Activated CD8-positive, alpha-beta T cell treated with anti-CD3 and anti-CD28 coated beads for 36 hours (primary cell): Measurements from ENCODE around the gene GALNT17. TPM values are rescaled to one million over a fixed set of nuclear protein-coding genes. Genes with fewer than 3 reads are reported as not detected.

Experiments used
- ATAC-seq: fragments of 200-7000 bp; cut with Tn5 transposase; one replicate; pipeline ENCODE4 v1.10.0; 2021; ENCODE audit warnings: mild to moderate bottlenecking, moderate library complexity
- CTCF ChIA-PET: fragments of 350-600 bp; sonication (Branson Sonifier 250); formaldehyde crosslinking; loops from one replicate; lab custom pipeline; 2021; ENCODE audit warnings: antibody characterized with exemption; lab: Charles Lee
- POLR2A ChIA-PET: fragments of 350-600 bp; sonication (Branson Sonifier 250); formaldehyde crosslinking; loops from one replicate; lab custom pipeline; 2021; ENCODE audit warnings: antibody characterized with exemption; lab: Charles Lee
- DNase-seq: peaks from one replicate; pipeline ENCODE4 v3.0.0-alpha.2; 2020
- H3K27ac Mint-ChIP-seq: one replicate; pipeline ENCODE4 v1.8.0; 2021; ENCODE audit warnings: mild to moderate bottlenecking, mixed read lengths
- H3K27me3 Mint-ChIP-seq: one replicate; pipeline ENCODE4 v1.8.0; 2021; ENCODE audit warnings: mixed read lengths
- H3K36me3 Mint-ChIP-seq: one replicate; pipeline ENCODE4 v1.8.0; 2021; ENCODE audit warnings: low read depth, mixed read lengths
- H3K4me1 Mint-ChIP-seq: one replicate; pipeline ENCODE4 v1.8.0; 2021; ENCODE audit warnings: low read depth, mixed read lengths
- H3K4me3 Mint-ChIP-seq: one replicate; pipeline ENCODE4 v1.8.0; 2021; ENCODE audit warnings: mild to moderate bottlenecking, moderate library complexity, mixed read lengths
- H3K9me3 Mint-ChIP-seq: one replicate; pipeline ENCODE4 v1.8.0; 2021; ENCODE audit warnings: mixed read lengths
- CTCF ChIP-seq: fragments of 200-600 bp; IDR thresholded peaks from one replicate; pipeline ENCODE4 v1.8.0; 2022; ENCODE audit warnings: antibody characterized with exemption, mild to moderate bottlenecking
- intact Hi-C: fragments of 100-400 bp; cut with micrococcal nuclease; formaldehyde crosslinking; loops from one replicate; pipeline ENCODE4 v1.10.0; 2022
- total RNA-seq, 2 experiments: library from RNA; stranded (reverse); gene quantifications; one replicate each; pipeline ENCODE4 v1.2.3, GENCODE V29; 2021

Gene GALNT17
- total RNA-seq, 2 experiments from 2014 or later, result not detected

DNA sequence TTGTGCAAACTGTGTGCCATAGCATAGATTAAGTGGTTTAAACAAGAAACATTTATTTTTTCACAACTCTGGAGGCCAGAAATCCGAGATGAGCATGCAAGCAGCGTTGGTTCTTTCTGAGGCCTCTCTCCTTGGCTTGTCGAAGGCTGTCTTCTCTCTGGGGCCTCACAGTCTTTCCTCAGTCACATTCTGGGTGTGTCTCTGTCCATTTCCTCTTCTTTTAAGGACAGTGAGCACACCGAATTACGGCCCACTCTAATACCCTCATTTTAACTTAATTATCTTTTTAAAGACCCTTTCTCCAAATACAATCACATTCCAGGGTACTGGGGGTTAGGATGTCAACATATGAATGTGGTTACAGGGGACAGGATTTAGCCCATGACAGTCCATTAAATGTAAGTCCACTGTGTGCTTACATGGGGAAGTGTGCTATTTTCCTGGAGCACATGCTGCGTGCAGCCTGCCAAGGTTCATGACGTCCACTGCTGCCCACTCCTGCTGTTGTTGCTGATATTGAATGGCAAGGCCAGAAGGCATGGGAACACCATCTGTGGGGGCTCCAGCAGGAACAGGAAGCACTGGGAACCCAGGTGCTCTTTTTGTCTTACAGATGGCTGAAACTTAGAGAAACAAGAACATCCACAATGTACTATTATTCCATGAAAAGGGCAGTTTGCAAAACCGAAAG lies 365.5 kb downstream of the GALNT17 start:
- ATAC-seq, result no peak
- POLR2A ChIA-PET, result no interaction called here
- DNase-seq, result no peak
- H3K9me3 Mint-ChIP-seq, result peaks cover 4% of the 10 kb centered on the region
- H3K36me3 Mint-ChIP-seq, result no peaks in the 10 kb centered on the region
- no peak overlapping the region for H3K4me3 Mint-ChIP-seq
- CTCF ChIA-PET, result no interaction called here
- intact Hi-C loops, result no loop called here
- no peak for TF ChIP-seq CTCF
- no peaks in the 10 kb centered on the region for H3K4me1 Mint-ChIP-seq
- no peak overlapping the region for H3K27ac Mint-ChIP-seq
- H3K27me3 Mint-ChIP-seq, result no peaks in the 10 kb centered on the region

- ChIA-PET CTCF (no interaction called here), POLR2A (no interaction called here)
- H3K4me1 Mint-ChIP-seq, result no peaks in the 10 kb centered on the region
- DNase-seq (no peak), ATAC-seq (no peak)
- no peaks in the 10 kb centered on the region for H3K27me3 Mint-ChIP-seq
- H3K9me3 Mint-ChIP-seq, result peaks cover 4% of the 10 kb centered on the region
- no peak for TF ChIP-seq CTCF
- intact Hi-C loops, result no loop called here
- H3K4me3 Mint-ChIP-seq, result no peak overlapping the region
- H3K27ac Mint-ChIP-seq, result no peak overlapping the region
- no peaks in the 10 kb centered on the region for H3K36me3 Mint-ChIP-seq
Observed at GRCh38 chr7:71498381-71498780, 366.4 kb downstream of the GALNT17 start.

- intact Hi-C loops, result no loop called here
- DNase-seq (no peak), ATAC-seq (no peak)
- Mint-ChIP-seq H3K9me3 (peaks cover 7% of the 10 kb centered on the region), H3K4me3 (no peak overlapping the region), H3K27ac (no peak overlapping the region), H3K27me3 (no peaks in the 10 kb centered on the region), H3K4me1 (no peaks in the 10 kb centered on the region), H3K36me3 (no peaks in the 10 kb centered on the region)
- ChIA-PET POLR2A (no interaction called here), CTCF (no interaction called here)
- TF ChIP-seq CTCF, result no peak
Observed at GRCh38 chr7:71504697-71505441, 372.9 kb downstream of the GALNT17 start.

DNA sequence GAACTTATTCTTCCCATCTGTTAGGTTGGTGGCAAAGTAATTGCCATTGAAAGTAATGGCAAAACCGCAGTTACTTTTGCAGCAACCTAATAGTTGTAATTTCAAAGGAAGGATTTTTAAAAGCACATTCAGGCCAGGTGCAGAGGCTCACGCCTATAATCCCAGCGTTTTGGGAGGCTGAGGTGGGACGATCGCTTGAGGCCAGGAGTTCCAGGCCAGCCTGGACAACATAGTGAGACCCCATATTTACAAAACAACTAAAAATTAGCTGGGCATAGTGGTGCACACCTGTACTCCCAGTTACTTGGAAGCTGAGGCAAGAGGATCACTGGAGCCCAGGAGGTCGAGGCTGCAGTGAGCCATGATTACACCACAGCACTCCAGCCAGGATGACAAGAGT lies 374.9 kb downstream of the GALNT17 start:
- H3K36me3 Mint-ChIP-seq, result no peaks in the 10 kb centered on the region
- intact Hi-C loops, result no loop called here
- DNase-seq, result no peak
- H3K4me3 Mint-ChIP-seq, result no peak overlapping the region
- no peak overlapping the region for H3K27ac Mint-ChIP-seq
- no peaks in the 10 kb centered on the region for H3K27me3 Mint-ChIP-seq
- no peaks in the 10 kb centered on the region for H3K4me1 Mint-ChIP-seq
- peaks cover 6% of the 10 kb centered on the region for H3K9me3 Mint-ChIP-seq
- POLR2A ChIA-PET, result no interaction called here
- CTCF ChIA-PET, result no interaction called here
- no peak for TF ChIP-seq CTCF
- ATAC-seq, result no peak
